GM10248 (cell line): Measurements from ENCODE around the gene MEAF6.
"Not testable (repeated sequence)": the region's sequence is repeated elsewhere in the genome, so short reads cannot be mapped to it uniquely, and the experiment has no call there.

Experiments used
- CTCF ChIA-PET: fragments of 300-600 bp; sonication (Branson Sonifier 250); formaldehyde crosslinking; extraction: SDS; loops from one replicate; lab custom pipeline; 2021; ENCODE audit warnings: antibody characterized with exemption; lab: Yijun Ruan, JAX
- POLR2A ChIA-PET: fragments of 350-650 bp; sonication (Branson Sonifier 250); formaldehyde crosslinking; extraction: SDS; loops from one replicate; lab custom pipeline; 2020; ENCODE audit warnings: antibody characterized with exemption; lab: Yijun Ruan, JAX
- DNase-seq: peaks from one replicate; pipeline ENCODE4 v3.0.0; 2012; ENCODE audit errors: extremely low spot score
- CTCF ChIP-seq: IDR thresholded peaks from 2 replicates; pipeline ENCODE4 v1.5.1; 2012; ENCODE audit warnings: mild to moderate bottlenecking, low read depth; ENCODE audit errors: extremely low read depth, missing control alignments, control extremely low read depth

The MEAF6 gene

DNA sequence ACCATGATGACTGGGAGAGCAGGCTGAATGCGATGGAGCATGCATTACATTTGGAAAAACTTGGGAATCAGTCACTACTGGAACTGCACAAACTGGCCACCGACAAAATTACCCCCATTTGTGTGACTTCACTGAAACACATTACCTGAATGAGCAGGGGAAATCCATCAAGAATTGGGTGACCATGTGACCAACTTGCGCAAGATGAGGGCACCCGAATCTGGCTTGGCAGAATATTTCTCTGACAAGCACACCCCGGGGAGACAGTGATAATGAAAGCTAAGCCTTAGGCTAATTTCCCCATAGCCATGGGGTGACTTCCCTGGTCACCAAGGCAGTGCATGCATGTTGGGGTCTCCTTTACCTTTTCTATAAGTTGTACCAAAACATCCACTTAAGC, 30.5 kb upstream of the MEAF6 start:
- POLR2A ChIA-PET: no interaction called here
- CTCF ChIA-PET: no interaction called here
- no peak for TF ChIP-seq CTCF
- DNase-seq: no peak

DNA sequence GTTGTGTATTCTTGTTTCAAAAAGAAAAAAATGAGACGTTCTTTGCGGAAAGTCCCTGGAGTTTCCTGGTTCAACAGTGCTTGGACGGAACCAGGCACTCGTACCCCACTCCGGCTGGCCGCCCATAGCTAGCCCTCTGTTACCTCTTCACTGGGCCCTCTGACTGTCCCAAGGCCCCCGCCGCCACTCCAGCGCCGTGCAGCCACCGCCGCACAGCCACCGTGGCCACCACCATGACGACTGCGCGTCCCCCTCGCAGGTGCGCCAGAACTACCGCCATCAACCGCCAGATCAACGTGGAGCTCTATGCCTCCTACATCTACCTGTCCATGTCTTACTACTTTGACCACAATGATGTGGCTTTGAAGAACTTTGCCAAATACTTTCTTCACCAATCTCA, 30.0 kb upstream of the MEAF6 start:
- TF ChIP-seq CTCF: no peak
- no peak for DNase-seq
- POLR2A ChIA-PET: no interaction called here
- CTCF ChIA-PET: no interaction called here

DNA sequence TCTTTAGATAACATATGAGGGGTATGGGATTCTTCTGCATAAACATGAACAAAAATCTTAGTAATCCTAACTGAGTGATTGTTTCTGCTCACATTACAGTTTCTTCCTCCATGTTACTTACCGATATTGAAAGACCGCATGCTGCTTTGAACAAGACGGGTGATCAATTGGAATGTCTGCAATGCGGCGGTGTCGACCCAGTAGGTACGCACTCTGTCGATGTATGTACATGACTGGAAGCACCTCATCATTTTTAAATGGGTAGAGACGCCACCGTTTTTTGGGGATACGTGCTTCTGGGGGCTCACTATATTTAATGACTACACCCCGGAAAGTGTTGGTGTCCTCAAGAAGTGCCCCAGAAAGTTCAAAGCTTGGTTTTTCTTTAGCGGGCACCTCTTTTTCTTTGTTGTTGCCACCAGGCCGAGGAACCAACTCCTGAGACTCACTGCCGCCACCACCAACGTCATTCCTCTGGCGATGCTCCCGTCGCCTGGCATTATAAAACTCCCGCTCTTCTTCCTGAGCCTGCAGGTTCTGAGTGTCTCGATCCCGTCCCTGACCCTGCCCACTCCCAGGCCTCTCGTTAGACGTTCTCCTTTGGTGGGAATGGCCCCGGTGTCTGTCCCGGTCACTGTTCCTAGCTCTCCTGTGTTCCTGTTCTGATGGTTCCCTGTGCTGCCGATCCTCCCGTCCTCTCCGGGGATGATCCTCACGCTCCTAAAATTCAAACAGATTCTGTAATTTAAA, 25.6 kb upstream of the MEAF6 start:
- ChIA-PET POLR2A (interaction anchor here (0.9 kb wide), 1 partner anchor 66 kb away, joined by 3 read pairs; no protein-coding TSS in a partner anchor), CTCF (no interaction called here)
- DNase-seq: no peak
- TF ChIP-seq CTCF: no peak

GRCh38 chr1:37539154-37539553, 24.6 kb upstream of the MEAF6 start:
- DNase-seq, POLR2A ChIA-PET: not testable (repeated sequence)
- CTCF ChIA-PET: interaction anchor here (1.2 to 1.3 kb wide), 2 partner anchors 25 to 52 kb away, joined by 4 read pairs; partner anchors contain the start of gene MEAF6

DNA sequence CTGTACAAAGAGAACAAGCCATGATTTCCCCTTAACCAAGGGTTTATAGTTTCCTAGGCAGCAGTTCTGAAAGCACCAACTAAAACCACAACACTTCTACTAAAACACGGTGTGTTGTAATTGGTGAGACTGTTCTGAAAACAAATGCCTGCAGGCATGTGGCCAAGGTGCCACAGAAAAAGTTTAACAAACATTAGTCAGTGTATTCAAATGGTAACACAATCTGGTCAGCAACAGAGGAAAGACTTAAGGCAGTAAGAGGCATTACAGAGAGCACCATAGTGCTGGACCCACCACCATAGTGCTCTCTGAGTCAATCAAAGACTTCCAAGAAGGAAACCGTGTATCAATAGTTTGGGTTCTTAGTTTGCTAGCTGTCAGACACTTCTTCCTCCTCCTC, 22.8 kb upstream of the MEAF6 start:
- ChIA-PET CTCF (interaction anchor here (1.2 to 1.3 kb wide), 2 partner anchors 12 to 23 kb away, joined by 3 to 4 read pairs; partner anchors contain the start of gene MEAF6), POLR2A (no interaction called here)
- DNase-seq: no peak
- no peak for TF ChIP-seq CTCF

DNA sequence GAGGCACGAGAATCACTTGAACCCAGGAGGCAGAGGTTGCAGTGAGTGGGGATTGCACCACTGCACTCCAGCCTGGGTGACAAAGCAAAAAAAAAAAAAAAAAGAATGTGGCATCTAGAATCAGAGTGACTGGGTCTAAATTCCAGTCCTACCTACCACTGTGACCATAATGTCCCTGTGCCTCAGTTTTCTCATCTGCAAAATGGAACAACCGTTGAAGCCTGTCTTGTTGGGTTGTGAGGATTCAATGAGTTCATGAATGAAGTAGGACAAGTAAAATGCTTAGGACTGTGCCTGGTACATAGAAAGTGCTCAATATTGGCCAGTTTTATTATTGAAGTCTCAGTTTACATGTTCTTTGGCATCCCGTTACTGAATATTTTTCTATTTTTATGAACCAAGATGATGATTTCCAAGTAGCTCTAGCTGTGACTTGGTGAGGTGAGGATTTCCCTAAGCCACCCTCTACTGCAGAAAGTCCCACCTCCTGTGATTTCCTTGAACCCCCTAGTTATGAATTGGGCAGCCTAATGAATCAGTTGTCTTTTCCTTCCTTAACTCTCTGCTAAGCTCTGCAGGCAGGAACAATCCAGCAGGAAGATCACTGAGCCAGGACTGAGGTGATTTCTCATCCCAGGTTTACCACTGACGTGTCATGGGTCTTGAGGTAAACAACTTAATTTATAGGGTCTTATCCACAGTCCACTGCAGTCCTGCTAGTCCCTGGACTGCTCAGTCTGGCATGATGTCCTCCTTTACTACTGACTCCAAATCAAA, 18.9 kb upstream of the MEAF6 start:
- ChIA-PET POLR2A (no interaction called here), CTCF (interaction anchor here (1.1 to 2.1 kb wide), 4 partner anchors 17 to 56 kb away, joined by 3 to 9 read pairs (median 3); partner anchors contain the start of gene MEAF6)
- TF ChIP-seq CTCF: no peak
- DNase-seq: no peak

GRCh38 chr1:37532418-37533156, 18.0 kb upstream of the MEAF6 start:
- POLR2A ChIA-PET, DNase-seq: not testable (repeated sequence)
- CTCF ChIA-PET: interaction anchor here (0.7 kb wide), 1 partner anchor 55 kb away, joined by 3 read pairs; no protein-coding TSS in a partner anchor

DNA sequence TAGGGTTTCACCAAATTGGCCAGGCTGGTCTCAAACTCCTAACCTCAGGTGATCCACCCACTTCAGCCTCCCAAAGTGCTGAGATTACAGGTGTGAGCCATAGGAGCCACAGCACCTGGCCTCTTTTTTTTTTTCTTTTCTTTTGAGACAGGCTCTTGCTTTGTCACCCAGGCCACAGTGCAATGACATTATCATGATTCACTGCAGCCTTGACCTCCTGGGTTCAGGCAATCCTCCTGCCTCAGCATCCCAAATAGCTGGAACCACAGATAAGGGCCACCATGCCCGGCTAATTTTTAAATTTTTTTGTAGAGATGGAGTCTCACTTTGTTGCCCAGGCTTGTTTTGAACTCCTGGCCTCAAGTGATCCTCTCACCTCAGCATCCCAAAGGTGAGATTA, 15.3 kb upstream of the MEAF6 start:
- DNase-seq, POLR2A ChIA-PET: not testable (repeated sequence)
- CTCF ChIA-PET: interaction anchor here (1.1 kb wide), 1 partner anchor 42 kb away, joined by 3 read pairs; no protein-coding TSS in a partner anchor
